CD4-positive, alpha-beta memory T cell (primary cell): ENCODE measurements around the gene LZTFL1. TPM values are rescaled to one million over a fixed set of nuclear protein-coding genes. Genes with fewer than 3 reads are reported as not detected.

ENCODE experiments used
- CTCF ChIA-PET: fragments of 350-600 bp; sonication (Branson Sonifier 250); formaldehyde crosslinking; loops from one replicate; lab custom pipeline; 2021; ENCODE audit warnings: inconsistent platforms; ENCODE audit not compliant: partially characterized antibody; lab: Charles Lee
- POLR2A ChIA-PET: fragments of 350-600 bp; sonication (Branson Sonifier 250); formaldehyde crosslinking; loops from one replicate; lab custom pipeline; 2021; ENCODE audit not compliant: partially characterized antibody; lab: Charles Lee
- DNase-seq, 5 donors: peaks; one replicate each; pipeline versions ENCODE4 v3.0.0 to v3.0.0-alpha.2; 2020 to 2022; ENCODE audit warnings: mixed read lengths in 1 of 5
- H3K27ac ChIP-seq: one replicate; pipeline ENCODE4 v1.7.0; 2013; ENCODE audit warnings: low read depth, low read length
- H3K27me3 ChIP-seq: 2 replicates; pipeline ENCODE4 v1.7.0; 2013; ENCODE audit warnings: mild to moderate bottlenecking, low read length, moderate library complexity; ENCODE audit not compliant: insufficient read depth
- H3K36me3 ChIP-seq: 2 replicates; pipeline ENCODE4 v1.7.0; 2013; ENCODE audit warnings: mild to moderate bottlenecking, low read length, moderate library complexity; ENCODE audit not compliant: insufficient read depth
- H3K4me1 ChIP-seq: 2 replicates; pipeline ENCODE4 v1.7.0; 2013; ENCODE audit warnings: mild to moderate bottlenecking, low read length, moderate library complexity; ENCODE audit not compliant: insufficient read depth
- H3K4me3 ChIP-seq, 2 donors: one replicate each; pipeline ENCODE4 v1.7.0; 2013; ENCODE audit warnings: low read length in 2 of 2, mild to moderate bottlenecking in 1 of 2
- H3K9me3 ChIP-seq, 2 donors: one replicate each; pipeline ENCODE4 v1.7.0; 2013; ENCODE audit warnings: low read length in 2 of 2, control low read depth in 1 of 2; ENCODE audit not compliant: control insufficient read depth in 1 of 2
- H3K27ac Mint-ChIP-seq, 7 donors: one replicate each; pipeline ENCODE4 v1.8.0; 2020 to 2021; ENCODE audit warnings: mixed read lengths in 7 of 7, mild to moderate bottlenecking in 6 of 7, inconsistent platforms in 3 of 7, moderate library complexity in 3 of 7
- H3K27me3 Mint-ChIP-seq, 2 donors: one replicate each; pipeline ENCODE4 v1.8.0; 2020 to 2021; ENCODE audit warnings: mixed read lengths in 2 of 2
- H3K36me3 Mint-ChIP-seq, 2 donors: one replicate each; pipeline ENCODE4 v1.8.0; 2020 to 2021; ENCODE audit warnings: mixed read lengths in 2 of 2, inconsistent platforms in 1 of 2, mild to moderate bottlenecking in 1 of 2
- H3K4me1 Mint-ChIP-seq, 4 donors: one replicate each; pipeline ENCODE4 v1.8.0; 2020 to 2021; ENCODE audit warnings: mixed read lengths in 4 of 4, mild to moderate bottlenecking in 1 of 4
- H3K4me3 Mint-ChIP-seq, 8 donors: one replicate each; pipeline ENCODE4 v1.8.0; 2020 to 2021; ENCODE audit warnings: mixed read lengths in 8 of 8, mild to moderate bottlenecking in 7 of 8, moderate library complexity in 6 of 8, inconsistent platforms in 3 of 8
- H3K9me3 Mint-ChIP-seq, 8 donors: one replicate each; pipeline ENCODE4 v1.8.0; 2020 to 2021; ENCODE audit warnings: mixed read lengths in 8 of 8, mild to moderate bottlenecking in 5 of 8, inconsistent platforms in 3 of 8, moderate library complexity in 1 of 8
- intact Hi-C: fragments of 100-400 bp; cut with micrococcal nuclease; formaldehyde crosslinking; loops from one replicate; pipeline ENCODE4 v1.15.1; 2023
- polyA plus RNA-seq, 2 donors: library from polyadenylated mRNA; unstranded; fragments of 300-500 nt; fragmentation: Illumina TruSeq; gene quantifications; one replicate each; pipeline ENCODE4 v1.2.3, GENCODE V29; 2021
- total RNA-seq, 2 experiments: library from RNA; stranded (reverse); gene quantifications; one replicate each; pipeline ENCODE4 v1.2.3, GENCODE V29; 2021

The LZTFL1 gene
- total and polyA plus RNA-seq, 4 experiments from 2014 or later, result 6.9 to 11.7 (median 8.6) TPM

DNA sequence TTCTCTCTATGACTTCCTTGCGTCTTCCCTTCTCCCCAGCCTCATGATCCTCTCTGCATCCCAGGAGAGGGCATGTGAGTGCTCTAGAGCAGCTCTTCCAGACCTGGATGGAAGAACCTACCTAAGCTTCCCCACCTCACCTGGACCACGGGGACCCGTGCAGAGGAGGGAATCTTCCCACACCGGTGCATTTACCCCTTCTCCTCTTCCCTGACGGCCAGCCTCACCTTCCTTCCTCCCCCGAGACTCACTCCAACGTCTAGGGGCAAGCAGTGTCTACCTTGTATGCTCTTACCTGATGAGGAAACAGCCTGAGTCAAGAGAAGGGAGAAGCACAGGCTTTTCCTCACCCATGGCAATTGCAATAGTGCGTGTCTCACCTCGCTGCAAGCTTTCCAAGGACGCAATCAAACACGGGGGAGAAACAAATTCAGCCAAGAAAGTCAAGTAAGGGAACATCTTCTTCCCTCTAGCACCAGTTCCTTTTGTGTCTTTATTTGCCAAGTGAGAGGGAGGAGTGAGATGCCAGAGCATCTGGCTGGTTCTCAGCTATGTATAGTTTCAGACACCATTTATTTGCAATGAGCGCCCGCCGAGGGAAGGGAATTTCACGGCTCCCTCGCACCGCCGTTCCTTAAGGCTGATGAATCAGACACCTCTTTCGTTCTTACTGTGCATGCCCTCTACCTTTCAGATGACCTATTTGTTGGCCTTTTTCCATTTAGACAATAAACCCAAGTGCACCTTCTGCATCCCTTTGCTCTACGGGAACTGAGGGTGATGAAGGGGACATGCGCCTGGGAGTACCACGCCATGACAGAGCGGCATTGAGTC lies 42.7 kb upstream of the LZTFL1 start:
- H3K9me3 ChIP-seq, result no peaks in the 10 kb centered on the region
- POLR2A ChIA-PET, result interaction anchor here (1.6 to 2.2 kb wide), 4 partner anchors 10 to 43 kb away, joined by 5 to 6 read pairs (median 6); partner anchors contain the start of gene LZTFL1
- no peak for DNase-seq
- Mint-ChIP-seq H3K36me3 (no peaks in the 10 kb centered on the region), H3K9me3 (no peaks in the 10 kb centered on the region), H3K27me3 (peaks cover 2 to 5% of the 10 kb centered on the region in 2 donors), H3K4me3 (peak overlapping the region in 6 of 8 donors; percentile 4 to 62 (median 42)), H3K27ac (peak overlapping the region in 2 of 7 donors; percentile 16 to 60), H3K4me1 (peaks cover 16 to 38% (median 18%) of the 10 kb centered on the region in 4 donors)
- CTCF ChIA-PET, result interaction anchor here (1.6 to 1.7 kb wide), 2 partner anchors 11 to 37 kb away, joined by 5 read pairs; no protein-coding TSS in a partner anchor
- H3K27ac ChIP-seq, result no peak overlapping the region
- H3K36me3 ChIP-seq, result no peaks in the 10 kb centered on the region
- H3K27me3 ChIP-seq, result no peaks in the 10 kb centered on the region
- no peak overlapping the region for H3K4me3 ChIP-seq
- peaks cover 23% of the 10 kb centered on the region for H3K4me1 ChIP-seq
- intact Hi-C loops, result loop anchor here (5.0 kb wide), 1 partner anchor 42 kb away; the partner anchor contains the start of gene LZTFL1

DNA sequence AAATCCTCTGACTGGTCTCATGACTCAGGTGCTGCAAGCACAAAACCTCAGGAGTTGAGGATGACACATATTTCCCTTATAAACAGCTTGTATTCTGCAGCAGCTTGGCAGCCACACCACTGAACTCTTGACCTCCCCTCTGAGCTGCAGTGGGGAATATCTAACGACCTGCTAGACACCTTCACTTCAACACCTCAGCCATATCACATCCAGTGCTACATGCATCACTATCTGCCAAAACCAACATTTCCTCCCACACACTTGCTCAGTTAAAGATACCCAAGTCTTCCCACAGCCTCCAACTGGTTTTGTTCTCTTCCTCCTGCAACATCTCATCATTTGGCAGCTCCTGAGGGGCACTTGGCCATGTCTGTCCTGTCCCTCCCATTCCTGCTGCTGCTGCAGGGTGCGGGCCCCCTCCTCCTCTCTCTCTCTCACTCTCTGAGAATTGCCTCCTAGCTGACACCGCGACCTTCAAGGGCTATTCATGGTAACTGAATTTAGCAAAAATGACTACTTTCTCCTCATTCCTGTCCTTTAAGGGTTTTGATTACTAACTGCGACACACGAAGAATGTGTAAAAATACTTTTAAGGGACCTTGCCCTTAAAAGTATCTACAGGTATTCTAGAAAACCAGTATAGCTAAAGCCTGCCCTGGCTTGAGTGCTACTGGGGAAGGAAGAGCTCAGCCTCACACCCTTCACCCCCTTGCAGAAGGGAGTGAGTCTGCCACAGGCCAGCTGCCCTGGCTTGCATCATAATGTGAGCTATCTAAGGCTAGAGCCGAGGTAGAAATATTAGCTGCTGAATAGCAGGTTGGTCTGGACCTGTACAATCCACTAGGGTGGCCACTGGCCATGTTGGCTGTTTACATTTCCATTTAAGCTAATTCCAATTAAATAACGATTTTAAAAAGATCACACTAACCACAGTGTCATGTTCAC lies 39.4 kb upstream of the LZTFL1 start:
- POLR2A ChIA-PET, result interaction anchor here (0.8 to 2.7 kb wide), 16 partner anchors 9 to 197 kb away, joined by 3 to 22 read pairs (median 4); partner anchors contain the start of genes CXCR6 and LZTFL1
- Mint-ChIP-seq H3K27ac (peak overlapping the region in 5 of 7 donors; percentile 2 to 88 (median 31)), H3K27me3 (peaks cover 2 to 5% of the 10 kb centered on the region in 2 donors), H3K36me3 (no peaks in the 10 kb centered on the region), H3K9me3 (no peaks in the 10 kb centered on the region), H3K4me3 (peak overlapping the region in 7 of 8 donors; percentile 11 to 78 (median 47)), H3K4me1 (peaks cover 19 to 43% (median 23%) of the 10 kb centered on the region in 4 donors)
- Histone ChIP-seq H3K27ac (no peak overlapping the region), H3K9me3 (no peaks in the 10 kb centered on the region), H3K27me3 (no peaks in the 10 kb centered on the region), H3K4me1 (peaks cover 25% of the 10 kb centered on the region), H3K4me3 (no peak overlapping the region), H3K36me3 (no peaks in the 10 kb centered on the region)
- intact Hi-C loops, result loop anchor here (1.0 to 5.0 kb wide), 2 partner anchors 11 to 39 kb away; partner anchors contain the start of gene LZTFL1
- CTCF ChIA-PET, result interaction anchor here (1.2 to 1.9 kb wide), 3 partner anchors 16 to 48 kb away, joined by 3 to 6 read pairs (median 4); partner anchors contain the start of gene LZTFL1
- DNase-seq, result peak; percentile 32 to 80 (median 40)

DNA sequence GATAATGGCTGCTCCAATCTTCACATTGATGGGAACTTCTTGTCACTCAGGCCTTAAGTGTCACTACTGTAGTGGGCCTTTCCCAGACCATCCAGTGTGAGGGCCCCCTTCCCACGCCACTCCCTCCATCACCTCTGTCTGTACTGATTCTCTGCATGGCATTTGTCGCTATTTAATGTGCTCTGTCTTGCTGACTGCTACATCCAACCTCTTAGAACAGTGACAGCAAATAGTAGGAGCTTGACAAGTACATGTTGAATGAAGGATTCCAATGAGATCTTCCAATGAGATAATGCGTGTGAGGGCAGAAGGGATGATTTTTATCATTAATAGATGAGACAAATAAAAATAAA lies 38.8 kb upstream of the LZTFL1 start:
- POLR2A ChIA-PET, result interaction anchor here (0.8 to 2.7 kb wide), 12 partner anchors 8 to 114 kb away, joined by 3 to 22 read pairs (median 4); partner anchors contain the start of gene LZTFL1
- no peak overlapping the region for H3K27ac ChIP-seq
- intact Hi-C loops, result loop anchor here (1.0 to 5.0 kb wide), 2 partner anchors 10 to 38 kb away; partner anchors contain the start of gene LZTFL1

DNA sequence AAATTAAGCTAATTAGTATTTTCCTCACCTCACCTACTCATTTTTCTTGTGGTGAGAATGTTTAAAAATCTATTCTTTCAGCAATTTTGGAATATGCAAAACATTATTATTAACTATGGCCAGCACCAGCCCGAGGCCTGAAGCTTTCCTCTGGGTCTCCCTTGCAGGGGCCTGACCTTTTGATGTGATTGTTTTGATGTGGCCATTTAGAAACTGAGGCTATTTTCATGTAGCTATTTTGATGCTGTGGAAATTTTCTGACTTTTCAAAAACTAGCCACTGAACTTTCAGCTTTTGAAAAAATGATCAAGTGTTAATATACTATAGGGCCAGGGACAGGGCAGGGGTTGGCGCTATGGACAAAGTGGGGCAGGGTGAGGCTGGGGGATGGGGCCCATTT lies 36.2 kb upstream of the LZTFL1 start:
- Mint-ChIP-seq H3K36me3 (no peaks in the 10 kb centered on the region), H3K27ac (no peak overlapping the region), H3K4me1 (peaks cover 21 to 44% (median 27%) of the 10 kb centered on the region in 4 donors), H3K4me3 (no peak overlapping the region), H3K27me3 (peaks cover 0 to 4% of the 10 kb centered on the region in 2 donors), H3K9me3 (peaks cover 0 to 7% (median 3%) of the 10 kb centered on the region in 8 donors)
- intact Hi-C loops, result no loop called here
- Histone ChIP-seq H3K27me3 (no peaks in the 10 kb centered on the region), H3K9me3 (no peaks in the 10 kb centered on the region), H3K4me3 (no peak overlapping the region), H3K4me1 (peaks cover 25% of the 10 kb centered on the region), H3K27ac (no peak overlapping the region), H3K36me3 (no peaks in the 10 kb centered on the region)
- ChIA-PET POLR2A (no interaction called here), CTCF (interaction anchor here (0.9 to 1.2 kb wide), 3 partner anchors 9 to 52 kb away, joined by 3 read pairs; no protein-coding TSS in a partner anchor)
- DNase-seq, result no peak

More for the DNA sequence above, 38.8 kb upstream of the LZTFL1 start:
- Mint-ChIP-seq H3K27me3 (peaks cover 2 to 5% of the 10 kb centered on the region in 2 donors), H3K9me3 (no peaks in the 10 kb centered on the region), H3K27ac (peak overlapping the region in 4 of 7 donors; percentile 1 to 69 (median 42)), H3K4me1 (peaks cover 15 to 39% (median 23%) of the 10 kb centered on the region in 4 donors), H3K4me3 (peak overlapping the region in 4 of 8 donors; percentile 18 to 78 (median 38)), H3K36me3 (no peaks in the 10 kb centered on the region)
- no peaks in the 10 kb centered on the region for H3K36me3 ChIP-seq
- DNase-seq, result no peak
- H3K9me3 ChIP-seq, result no peaks in the 10 kb centered on the region
- no peak overlapping the region for H3K4me3 ChIP-seq
- H3K4me1 ChIP-seq, result peaks cover 25% of the 10 kb centered on the region
- CTCF ChIA-PET, result interaction anchor here (1.5 to 1.9 kb wide), 2 partner anchors 15 to 49 kb away, joined by 3 to 6 read pairs; no protein-coding TSS in a partner anchor
- H3K27me3 ChIP-seq, result no peaks in the 10 kb centered on the region

DNA sequence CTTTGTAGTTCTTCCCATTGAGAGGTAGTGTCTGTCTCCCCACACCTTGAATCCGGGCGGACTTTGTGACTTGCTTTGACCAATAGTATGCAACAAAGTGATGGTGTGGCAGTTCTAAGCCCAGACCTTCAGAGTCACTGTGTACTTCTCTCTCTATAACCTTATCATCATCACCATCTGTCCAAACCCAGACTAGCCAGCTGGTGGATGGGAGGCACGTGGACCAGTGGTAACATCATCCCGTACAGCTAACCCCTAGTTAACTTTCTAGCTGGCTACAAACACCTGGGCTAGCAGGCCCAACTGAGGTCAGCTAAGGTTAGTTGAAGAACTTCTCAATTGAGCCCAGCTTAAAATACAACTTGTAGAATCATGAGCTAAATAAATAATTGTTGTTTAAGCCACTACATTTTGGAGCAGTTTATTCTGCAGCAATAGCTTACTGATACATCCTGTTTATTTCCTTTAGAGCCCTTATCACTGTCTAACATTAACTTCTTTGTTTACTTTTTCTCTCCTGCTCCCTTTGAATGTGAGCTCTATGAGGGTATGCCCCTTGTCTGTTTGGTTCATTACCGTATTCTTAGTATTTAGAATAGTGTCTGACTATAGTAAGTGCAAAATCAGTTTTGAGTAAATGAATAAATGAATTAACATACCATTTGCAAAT lies 32.9 kb upstream of the LZTFL1 start:
- H3K27me3 Mint-ChIP-seq, result peaks cover 3 to 6% of the 10 kb centered on the region in 2 donors
- no peak overlapping the region for H3K27ac Mint-ChIP-seq
- H3K4me3 Mint-ChIP-seq, result no peak overlapping the region
- H3K9me3 ChIP-seq, result no peaks in the 10 kb centered on the region
- H3K27me3 ChIP-seq, result no peaks in the 10 kb centered on the region
- no peak overlapping the region for H3K4me3 ChIP-seq
- CTCF ChIA-PET, result interaction anchor here (0.8 to 1.5 kb wide), 4 partner anchors 8 to 55 kb away, joined by 3 to 5 read pairs (median 4); partner anchors contain the start of gene LZTFL1
- no peaks in the 10 kb centered on the region for H3K36me3 Mint-ChIP-seq
- intact Hi-C loops, result loop anchor here (5.0 kb wide), 1 partner anchor 192 kb away; no protein-coding TSS in a partner anchor
- POLR2A ChIA-PET, result interaction anchor here (0.7 to 1.1 kb wide), 2 partner anchors 9 to 13 kb away, joined by 3 to 6 read pairs; no protein-coding TSS in a partner anchor
- peaks cover 22 to 44% (median 31%) of the 10 kb centered on the region in 4 donors for H3K4me1 Mint-ChIP-seq
- no peak for DNase-seq
- peaks cover 26% of the 10 kb centered on the region for H3K4me1 ChIP-seq
- no peaks in the 10 kb centered on the region for H3K36me3 ChIP-seq
- peaks cover 0 to 7% (median 4%) of the 10 kb centered on the region in 8 donors for H3K9me3 Mint-ChIP-seq
- no peak overlapping the region for H3K27ac ChIP-seq

DNA sequence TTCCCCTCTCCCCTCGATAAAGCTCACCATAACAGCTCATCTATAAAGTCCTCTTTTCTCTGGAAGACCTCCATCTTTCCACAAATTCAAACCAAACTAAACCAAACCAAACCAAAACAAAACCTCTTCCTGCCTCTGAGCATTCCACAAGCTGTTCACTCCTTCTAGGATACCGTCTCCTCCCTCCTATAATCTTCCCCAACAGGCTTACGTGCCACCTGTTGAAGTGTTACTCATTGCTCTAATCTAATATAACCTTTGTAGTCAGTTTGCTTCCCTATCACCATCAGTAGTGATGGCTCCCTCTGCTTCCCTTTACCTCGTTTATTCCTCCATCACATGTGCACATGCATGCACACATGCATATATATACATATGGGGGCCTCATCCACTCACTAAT lies 31.7 kb upstream of the LZTFL1 start:
- Histone ChIP-seq H3K4me1 (peaks cover 34% of the 10 kb centered on the region), H3K4me3 (no peak overlapping the region), H3K36me3 (no peaks in the 10 kb centered on the region), H3K9me3 (no peaks in the 10 kb centered on the region), H3K27me3 (no peaks in the 10 kb centered on the region), H3K27ac (no peak overlapping the region)
- DNase-seq, result no peak
- H3K4me3 Mint-ChIP-seq, result no peak overlapping the region
- no peak overlapping the region for H3K27ac Mint-ChIP-seq
- H3K27me3 Mint-ChIP-seq, result peaks cover 3 to 6% of the 10 kb centered on the region in 2 donors
- POLR2A ChIA-PET, result interaction anchor here (2.8 kb wide), 1 partner anchor 7 kb away, joined by 13 read pairs; no protein-coding TSS in a partner anchor
- intact Hi-C loops, result loop anchor here (5.0 kb wide), 1 partner anchor 194 kb away; no protein-coding TSS in a partner anchor
- peaks cover 27 to 46% (median 37%) of the 10 kb centered on the region in 4 donors for H3K4me1 Mint-ChIP-seq
- CTCF ChIA-PET, result interaction anchor here (0.5 to 1.9 kb wide), 3 partner anchors 10 to 203 kb away, joined by 3 to 5 read pairs (median 4); no protein-coding TSS in a partner anchor
- peaks cover 0 to 7% (median 4%) of the 10 kb centered on the region in 8 donors for H3K9me3 Mint-ChIP-seq
- no peaks in the 10 kb centered on the region for H3K36me3 Mint-ChIP-seq
